Stimulated activated CD4-positive, alpha-beta T cell treated with anti-CD3 and anti-CD28 coated beads, Interleukin-12 subunit alpha, Interleukin-12 subunit beta, amount 100 ng/mL, for 4 hours (primary cell): Measurements from ENCODE around the gene HERPUD2.
"Not testable (repeated sequence)": the region's sequence is repeated elsewhere in the genome, so short reads cannot be mapped to it uniquely, and the experiment has no call there.

Experiments used
- DNase-seq: peaks from one replicate; pipeline ENCODE4 v3.0.0-alpha.2; 2020

The HERPUD2 gene

DNA sequence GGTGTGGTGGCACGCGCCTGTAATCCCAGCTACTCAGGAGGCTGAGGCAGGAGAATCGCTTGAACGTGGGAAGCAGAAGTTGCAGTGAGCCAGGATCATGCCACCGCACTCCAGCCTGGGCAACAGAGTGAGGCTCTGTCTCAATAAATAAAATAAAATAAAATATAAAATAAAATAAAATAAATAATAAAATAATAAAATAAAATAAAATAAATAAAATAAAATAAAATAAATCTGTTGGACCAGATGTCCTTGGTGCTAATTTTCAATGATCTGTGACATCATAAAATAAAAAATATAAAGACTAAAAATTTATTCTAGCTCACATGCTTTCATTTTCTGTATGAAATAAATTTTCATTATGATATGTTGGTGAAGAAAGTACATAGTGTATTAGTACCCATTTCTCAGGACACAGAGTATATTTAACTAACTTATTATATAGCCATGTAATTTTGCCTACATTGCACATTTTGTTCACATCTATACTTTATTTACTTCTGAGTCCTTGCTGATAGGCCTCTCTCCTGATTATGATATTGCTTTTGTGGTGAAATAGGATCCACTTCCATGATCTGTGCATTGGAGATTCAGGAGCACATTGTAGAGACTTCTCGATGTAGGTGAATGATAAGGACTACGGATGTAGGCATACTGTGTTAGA is 17.8 kb upstream of the HERPUD2 start:
- DNase-seq, result no peak

DNA sequence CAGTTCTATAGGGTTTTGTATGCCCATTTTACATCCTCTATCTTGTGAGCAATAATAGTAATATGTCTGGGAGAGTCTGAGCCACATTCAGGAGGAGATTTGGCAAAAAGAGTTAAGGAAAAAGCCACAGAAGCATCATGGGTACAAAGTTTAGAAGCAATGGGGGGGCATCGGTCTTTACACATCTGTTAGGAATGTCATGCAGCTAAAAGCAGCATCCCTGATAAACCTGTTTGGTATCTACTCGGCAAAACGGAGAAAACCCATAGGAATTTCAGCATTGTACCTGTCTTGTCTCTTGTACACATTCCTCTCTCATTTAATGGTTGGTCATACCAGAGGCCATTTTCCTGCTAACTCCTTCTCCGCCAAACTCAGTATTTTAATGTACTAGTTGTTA is 12.5 kb upstream of the HERPUD2 start:
- no peak for DNase-seq

DNA sequence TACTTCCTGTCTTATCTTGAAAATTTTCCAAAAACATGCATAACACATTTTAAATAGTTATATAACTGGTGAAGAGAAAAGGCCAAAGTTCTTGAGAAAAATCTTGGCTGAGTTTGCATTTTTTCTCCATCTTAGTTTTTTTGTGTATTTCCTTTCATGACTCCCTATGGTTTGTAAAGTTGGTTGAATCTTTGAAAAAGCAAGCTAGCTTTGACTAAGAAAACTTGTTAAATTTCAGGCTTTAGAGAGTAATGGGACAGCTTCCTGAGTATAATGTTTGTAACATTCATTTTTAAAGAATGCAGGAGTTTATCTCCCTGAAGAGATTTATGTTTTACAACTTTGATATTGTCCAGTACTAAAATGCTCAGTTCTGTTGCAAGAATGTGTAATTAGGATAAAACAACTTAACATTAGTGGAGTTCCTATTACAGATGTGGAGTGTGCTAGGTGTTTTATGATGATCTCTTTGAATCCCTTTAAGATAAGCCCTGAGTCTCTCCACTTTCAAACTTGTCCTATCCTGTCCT is 11.1 kb upstream of the HERPUD2 start:
- DNase-seq, result no peak

DNA sequence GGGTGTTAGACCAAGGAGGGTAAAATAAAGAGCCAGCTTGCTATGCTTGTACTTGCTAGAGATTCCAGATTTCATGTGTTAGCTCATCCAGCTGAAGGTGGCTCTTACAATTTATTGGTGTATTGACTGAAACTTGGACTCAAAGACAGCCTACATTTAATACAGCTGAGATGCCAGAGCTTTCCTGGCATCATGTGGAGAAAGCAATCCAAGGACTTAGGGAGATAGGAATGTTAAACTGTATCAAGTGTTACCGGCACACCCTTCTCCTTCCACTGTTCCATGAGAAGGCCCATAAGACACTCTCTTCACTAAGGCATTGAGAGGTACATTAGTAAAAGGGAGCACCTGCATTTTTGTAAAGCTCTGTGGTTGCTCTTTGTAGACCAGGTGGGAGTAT is 9.3 kb upstream of the HERPUD2 start:
- DNase-seq, result no peak

DNA sequence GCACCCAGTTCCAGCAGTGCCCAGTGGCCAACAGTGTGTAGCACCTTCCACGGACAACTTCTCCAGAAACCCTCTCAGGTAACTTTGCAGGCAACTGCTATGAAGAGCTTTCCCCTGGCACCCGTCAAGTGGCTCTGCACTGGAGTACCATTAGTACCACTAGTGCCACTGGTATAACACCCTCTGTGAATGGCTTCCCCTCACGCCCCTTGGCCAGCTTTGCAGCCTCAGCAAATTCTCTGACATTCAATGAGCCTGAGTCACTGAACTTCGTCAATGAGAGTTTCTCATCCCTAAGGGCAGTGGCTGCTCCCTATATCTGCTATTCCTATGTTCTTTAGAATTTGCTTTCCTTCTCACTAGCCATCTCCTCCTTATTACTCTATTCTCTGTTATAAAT is 7.6 kb upstream of the HERPUD2 start:
- no peak for DNase-seq

DNA sequence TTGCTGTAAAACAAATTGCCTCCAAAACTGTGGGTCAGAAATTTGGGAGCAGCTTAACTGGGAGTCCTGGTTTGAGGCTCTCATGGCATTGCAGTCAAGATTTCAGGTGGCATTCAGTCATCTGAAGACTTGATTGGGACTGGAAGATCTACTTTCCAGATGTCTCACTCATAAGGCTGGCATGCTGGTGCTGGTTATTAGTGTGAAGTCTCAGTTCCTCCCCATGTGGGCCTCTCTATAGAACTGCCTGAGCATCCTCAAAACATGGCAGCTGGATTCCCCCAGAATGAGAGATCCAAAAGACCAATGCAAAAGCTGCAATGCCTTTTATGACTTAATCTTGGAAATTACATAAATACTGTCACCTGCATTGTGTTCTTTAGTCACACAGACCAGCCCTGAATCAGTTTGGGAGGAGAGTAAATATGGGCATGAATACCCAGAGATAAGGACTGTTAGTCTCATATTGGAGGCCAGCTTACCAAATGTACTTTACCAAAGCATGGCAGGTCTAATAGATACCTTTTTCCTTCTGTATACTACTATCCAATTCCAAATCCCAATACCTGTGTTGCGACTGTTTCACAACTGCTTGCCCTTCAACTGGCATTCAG is 6.5 kb upstream of the HERPUD2 start:
- no peak for DNase-seq

DNA sequence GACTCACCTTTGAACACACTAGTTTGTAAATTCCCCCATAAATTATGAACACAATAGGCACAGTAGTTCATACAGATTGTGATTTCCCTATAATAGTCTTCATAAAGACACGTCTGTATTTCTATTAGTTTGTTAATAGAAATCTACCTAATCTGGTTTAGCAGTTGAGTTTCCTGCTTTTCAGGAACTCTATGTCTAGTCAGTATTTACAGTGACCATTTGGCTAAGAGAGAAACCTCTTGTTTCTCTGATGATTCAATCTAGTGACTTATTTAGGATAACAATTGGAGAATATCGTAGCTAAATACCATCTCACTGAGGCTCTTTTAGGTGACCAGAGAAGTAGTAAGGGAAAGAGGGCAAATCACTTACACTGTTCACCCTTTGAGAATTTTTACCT is 5.9 kb upstream of the HERPUD2 start:
- no peak for DNase-seq

DNA sequence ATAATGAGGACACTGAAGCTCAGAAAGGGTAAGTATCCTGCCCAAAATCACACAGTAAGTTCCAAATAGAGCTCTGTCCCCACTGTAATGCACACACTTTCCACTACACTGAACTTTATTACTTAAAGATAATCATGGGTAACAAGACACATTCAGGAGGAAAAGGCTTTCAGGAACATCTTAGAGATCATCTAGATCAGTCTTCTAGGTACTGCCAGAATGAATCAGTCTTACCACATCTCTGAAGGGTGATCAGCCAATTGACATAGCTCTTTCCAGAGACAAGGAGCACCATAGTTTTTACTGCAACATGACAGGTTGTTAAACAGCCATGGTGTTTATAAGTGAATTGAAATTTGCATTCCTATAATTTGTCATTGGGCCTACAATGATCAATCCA is 5.4 kb upstream of the HERPUD2 start:
- DNase-seq, result no peak

DNA sequence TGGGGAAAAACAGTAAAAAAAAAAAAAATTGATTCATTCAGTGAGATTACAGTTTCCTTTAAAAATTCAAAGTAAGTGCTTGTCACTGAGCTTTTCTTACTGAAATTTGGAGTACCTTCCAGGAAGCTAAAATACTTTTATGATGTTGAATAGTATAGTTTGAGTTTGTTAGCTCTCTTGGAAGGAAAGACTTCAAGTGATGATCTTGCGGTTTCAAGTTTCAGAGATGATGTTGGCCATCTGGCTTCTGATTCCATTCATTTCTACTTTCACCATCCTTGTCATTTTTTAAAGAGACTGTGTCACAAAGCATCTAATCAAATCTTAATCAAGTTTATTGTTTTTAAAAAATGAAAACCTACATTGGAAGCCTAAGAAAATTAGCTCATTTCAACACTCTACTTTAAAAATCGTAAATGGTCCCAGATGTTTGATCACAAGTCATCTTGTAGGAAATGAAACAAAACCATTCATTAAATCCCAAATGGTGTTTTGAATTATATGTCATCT is 4.9 kb upstream of the HERPUD2 start:
- no peak for DNase-seq

DNA sequence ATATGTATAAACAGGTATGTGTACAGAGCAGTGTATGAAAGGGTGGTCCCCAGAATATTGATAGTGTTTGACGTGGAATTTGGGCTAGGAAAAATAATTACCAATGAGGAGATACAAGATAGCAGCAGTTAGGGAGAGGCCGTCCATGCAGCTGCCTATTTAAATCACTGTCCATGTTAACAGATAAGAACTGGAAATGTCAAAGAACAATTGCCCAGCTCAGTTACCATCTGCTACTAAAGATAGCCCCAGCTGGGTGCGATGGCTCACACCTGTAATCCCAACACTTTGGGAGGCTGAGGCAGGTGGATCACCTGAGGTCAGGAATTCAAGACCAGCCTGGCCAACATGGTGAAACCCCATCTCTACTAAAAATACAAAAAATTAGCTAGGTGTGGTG is 3.4 kb upstream of the HERPUD2 start:
- not testable (repeated sequence) for DNase-seq

DNA sequence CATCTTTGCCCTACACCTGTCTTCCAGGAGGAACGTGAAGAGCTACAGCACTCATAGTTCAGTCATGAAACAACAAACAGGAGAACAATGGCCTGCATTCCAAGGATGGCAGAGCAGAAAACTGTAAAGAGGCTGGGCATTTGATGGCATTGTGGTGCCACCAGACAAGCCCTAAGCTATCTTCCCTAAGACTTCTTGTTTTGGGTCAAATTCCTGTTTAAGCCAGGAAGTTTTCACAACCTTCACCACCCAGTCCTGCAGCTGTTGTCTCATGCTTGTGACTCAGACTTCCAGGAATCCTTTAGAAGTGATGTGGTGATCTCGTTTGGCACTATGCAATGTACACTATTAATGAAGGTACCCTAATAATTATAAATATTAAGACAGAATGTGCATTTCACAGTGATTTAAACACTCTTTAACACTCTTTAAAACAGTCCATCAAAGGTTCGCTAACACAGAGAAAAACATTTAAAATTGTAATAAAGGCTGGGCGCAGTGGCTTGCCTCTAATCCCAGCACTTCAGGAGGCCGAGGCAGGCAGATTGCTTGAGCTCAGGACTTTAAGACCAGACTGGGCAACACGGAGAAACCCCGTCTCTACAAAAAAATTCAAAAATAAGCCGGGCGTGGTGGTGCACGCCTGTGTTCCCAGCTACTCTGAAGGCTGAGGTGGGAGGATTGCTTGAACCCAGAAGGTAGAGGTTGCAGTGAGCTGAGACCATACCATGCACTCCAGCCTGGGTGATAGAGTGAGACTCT is 2.7 kb upstream of the HERPUD2 start:
- DNase-seq, result no peak

DNA sequence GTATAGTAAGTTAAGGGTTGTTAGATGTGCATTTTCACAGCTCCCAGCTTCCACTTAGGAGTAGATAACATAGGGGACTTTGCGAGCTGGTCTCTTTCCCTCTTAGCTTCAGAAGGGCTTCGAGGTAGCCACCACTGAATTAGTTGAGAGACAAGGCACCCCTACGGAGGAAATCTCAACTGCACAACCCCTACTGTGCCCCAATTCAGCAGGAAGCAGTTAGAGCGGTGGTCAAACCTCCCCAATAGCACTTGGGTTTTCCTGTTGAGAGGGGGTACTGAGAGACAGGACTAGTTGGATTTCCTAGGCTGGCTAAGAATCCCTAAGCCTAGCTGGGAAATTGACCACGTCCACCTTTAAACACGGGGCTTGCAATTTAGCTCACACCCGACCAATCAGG is 1.1 kb upstream of the HERPUD2 start:
- no peak for DNase-seq

DNA sequence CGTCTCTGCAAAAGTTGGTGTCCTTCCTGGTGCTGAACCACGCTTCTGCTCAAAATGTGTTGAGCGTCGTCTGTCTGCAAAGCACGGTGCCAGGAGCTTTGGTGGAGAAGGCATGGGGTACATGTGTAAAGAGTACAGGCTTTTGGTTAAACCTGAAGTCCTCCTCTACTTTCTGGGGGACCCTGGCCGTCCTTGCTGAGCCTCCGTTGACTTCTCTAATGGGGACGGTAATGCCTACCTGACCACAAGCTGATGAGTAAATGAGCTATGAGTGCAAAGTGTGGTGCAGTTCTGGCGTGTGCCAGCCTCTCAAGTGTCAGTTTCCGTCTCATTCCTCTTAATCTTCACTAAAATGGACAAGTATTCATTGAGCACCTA is 527 bp upstream of the HERPUD2 start:
- no peak for DNase-seq

DNA sequence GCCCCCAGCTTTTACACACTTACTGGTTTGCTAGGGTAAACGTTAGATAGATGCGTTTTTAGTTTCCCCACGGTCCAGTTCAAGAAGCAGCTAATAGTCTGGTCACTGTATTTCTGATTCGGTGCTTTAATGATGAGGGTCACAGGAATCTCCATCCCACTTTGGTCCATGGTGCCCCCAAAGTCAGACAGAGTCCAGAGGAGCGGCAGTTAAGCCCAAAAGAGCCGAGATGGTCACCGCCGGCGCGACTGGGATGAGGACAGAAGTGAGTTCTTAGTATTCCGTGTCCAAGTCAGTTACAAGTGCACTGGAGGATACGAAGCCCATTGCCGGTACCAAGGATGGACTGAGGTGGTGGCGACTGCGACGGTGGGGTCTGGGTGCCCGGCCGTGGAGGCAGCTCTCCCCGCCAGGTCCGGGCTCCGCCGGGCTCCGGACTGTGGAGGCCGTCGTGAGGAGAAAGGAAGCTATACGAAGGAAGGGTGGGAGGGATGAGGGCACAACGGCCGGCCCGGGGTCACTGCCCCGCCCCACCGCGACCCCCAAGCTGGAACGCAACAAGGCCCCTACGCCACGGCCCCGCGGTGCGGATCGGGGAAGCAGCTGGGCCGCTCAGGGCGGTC is 663 bp downstream of the HERPUD2 start:
- no peak for DNase-seq

DNA sequence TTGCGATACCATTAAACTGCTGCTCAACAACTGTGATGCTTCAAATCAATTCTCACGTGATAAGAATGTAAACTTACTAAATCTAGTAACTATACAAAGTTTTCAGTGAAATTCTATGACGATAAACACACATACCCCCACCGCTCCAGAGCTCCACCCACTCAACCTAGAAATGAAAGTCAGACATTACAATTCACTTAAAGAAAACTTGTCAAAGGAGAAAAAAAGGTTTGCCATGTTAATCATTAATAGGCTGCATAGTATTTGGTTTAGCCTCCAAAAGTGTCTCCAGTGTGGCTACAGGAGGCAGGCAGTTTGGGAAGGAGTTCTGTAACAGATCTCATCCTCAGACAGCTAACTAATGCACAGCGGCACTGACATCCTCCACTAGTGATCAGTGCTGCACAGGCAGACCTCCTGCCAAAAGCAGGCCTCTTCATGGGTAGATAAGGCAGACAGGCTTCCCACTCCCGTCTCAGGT is 3.1 kb downstream of the HERPUD2 start:
- DNase-seq, result no peak

DNA sequence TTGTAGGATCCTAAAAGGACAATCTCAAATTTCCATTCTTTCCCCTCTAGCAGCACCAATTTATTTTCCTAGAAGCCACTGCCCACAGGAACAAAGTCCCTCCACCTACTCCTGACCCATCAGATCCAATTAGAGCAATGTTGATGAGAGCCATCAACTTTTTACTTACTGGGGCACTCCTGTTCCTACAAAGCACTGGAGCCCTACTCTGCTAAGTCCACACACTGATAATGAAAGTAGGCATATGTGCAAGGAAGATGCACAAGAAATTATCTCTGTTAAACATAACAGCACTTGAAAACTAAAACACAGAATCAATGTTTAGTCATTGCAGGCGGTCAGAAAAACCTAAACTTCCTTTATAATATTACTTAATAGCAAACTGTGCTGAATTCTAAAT is 3.6 kb downstream of the HERPUD2 start:
- no peak for DNase-seq

DNA sequence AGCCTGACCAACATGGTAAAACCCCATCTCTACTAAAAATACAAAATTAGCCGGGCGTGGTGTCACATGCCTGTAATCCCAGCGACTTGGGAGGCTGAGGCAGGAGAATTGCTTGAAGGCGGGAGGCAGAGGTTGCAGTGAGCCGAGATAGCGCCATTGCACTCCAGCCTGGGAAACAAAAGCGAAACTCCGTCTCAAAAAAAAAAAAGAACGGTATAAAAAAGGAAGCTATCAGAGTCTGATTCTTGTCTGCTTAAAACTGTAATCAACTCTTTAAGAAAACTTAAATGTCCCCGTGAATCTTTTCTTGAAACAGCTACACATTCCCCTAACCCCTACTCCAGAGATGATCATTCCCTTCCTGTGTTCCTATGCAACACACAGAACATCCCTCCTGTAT is 4.3 kb downstream of the HERPUD2 start:
- DNase-seq, result not testable (repeated sequence)

DNA sequence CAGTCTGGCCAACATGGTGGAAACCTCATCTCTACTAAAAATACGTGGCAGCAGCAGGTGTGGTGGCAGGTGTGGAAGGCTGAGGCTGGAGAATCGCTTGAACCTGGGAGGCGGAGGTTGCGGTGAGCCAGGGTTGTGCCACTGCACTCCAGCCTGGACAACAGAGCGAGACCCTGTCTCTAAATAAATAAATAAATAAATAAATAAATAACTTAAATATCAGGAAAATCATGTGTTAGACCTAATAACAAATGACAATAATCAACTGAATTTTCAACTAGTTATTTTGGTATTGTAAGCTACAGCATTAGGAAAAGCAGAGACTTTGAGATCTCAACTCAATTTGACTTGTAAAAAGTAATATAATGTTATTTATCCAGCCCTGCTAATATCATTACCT is 9.2 kb downstream of the HERPUD2 start:
- DNase-seq, result no peak

DNA sequence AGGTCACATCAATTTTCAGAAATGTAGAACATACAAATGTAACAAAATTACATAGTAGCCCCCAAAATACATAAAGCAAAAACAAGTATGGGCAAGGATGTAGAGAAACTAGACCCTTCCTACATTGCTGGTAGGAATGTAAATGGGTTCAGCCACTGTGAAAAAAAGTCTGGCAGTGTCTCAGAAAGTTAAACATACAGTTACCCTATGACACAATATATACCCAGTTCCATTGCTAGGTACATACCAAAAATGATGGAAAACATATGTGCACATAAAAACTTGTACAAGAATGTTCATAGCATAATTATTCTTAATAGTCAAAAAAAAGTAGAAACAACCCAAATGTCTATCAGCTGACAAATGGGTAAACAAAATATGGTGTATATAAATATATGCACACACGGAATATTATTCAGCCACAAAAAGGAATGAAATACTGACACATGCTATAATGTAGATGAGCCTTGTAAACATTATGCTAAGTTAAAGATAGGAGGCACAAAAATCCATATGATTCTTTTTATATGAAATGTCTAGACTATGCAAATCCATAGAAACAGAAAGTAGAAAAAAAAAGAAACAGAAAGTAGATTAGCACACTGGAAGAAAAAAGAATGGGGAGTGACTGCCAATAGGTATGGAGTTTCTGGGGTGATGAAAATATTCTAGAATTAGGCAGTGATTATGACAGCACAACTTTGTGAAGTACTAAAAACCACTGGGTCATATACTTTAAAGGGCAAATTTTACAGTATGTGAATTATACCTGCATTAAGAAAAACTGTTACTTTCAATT is 13.5 kb downstream of the HERPUD2 start:
- DNase-seq, result no peak

DNA sequence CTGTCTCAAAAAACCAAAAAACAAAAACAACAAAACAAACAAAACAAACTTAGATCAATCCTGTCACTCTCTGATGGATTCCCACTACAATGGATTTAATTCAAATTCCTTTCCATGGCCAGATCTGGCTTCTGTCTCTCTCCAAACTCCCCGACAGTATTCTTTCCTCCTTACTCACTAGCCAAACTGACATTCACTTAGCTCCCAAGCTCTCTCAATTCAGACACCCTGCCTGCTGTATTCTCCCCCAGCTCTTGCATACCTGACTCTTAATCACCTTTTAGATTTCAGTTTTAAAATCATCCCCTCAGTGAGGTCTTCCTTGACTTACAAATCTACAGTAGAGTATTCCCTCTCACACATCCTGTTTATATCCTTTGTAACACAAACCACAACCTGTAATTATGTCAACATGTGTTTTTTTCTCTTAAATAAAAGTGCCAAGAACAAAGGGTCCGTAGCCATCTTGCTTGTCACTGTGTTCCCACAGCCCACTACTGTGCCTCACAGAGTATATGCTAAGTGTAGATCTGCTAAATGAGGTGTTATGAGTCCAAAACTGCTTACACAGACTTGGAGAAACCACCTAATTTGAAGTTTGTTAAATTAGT is 14.4 kb downstream of the HERPUD2 start:
- no peak for DNase-seq

DNA sequence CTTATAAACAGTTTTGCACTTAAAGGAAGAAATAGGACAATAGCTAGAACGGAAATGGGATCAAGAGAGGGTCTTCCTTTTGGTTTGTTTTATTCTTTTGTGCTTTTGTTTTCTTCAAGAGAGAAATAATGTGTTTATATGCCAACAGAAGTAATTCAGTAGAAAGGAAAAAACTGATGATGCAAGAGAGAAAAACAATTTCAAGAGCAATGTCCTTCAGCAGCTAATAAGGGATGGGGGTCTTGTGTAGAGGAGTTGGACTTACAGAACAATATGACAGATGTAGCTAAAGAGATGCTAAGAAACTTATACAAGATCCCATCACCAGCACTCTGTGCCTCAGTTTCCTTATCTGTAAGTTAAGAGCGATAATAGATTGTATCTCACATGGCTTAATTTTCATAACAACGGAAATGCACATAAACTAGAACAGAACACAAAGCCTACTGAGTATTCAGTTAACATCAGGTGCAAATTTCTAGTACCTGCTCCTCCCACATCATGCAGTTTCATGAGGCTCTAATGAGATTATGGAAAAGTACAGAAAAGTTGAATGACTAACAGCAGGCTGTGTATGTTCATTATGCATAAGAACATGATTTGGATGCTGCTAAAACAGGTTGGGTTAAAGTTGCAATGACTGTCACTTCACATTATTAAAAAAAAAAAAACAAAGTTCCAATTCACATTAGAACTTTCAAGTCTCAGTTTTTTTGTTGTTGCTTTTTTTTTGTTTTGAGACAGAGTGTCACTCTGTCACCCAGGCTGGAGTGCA is 17.2 kb downstream of the HERPUD2 start:
- no peak for DNase-seq
